HG03196 (cell line): ENCODE measurements around the gene COX8C.
"Not testable (repeated sequence)": the region's sequence is repeated elsewhere in the genome, so short reads cannot be mapped to it uniquely, and the experiment has no call there.

Experiments
- ATAC-seq: cut with Tn5 transposase; IDR thresholded peaks from one replicate; pipeline ENCODE4 v1.9.1; 2021; ENCODE audit not compliant: unreplicated experiment

The COX8C gene

DNA sequence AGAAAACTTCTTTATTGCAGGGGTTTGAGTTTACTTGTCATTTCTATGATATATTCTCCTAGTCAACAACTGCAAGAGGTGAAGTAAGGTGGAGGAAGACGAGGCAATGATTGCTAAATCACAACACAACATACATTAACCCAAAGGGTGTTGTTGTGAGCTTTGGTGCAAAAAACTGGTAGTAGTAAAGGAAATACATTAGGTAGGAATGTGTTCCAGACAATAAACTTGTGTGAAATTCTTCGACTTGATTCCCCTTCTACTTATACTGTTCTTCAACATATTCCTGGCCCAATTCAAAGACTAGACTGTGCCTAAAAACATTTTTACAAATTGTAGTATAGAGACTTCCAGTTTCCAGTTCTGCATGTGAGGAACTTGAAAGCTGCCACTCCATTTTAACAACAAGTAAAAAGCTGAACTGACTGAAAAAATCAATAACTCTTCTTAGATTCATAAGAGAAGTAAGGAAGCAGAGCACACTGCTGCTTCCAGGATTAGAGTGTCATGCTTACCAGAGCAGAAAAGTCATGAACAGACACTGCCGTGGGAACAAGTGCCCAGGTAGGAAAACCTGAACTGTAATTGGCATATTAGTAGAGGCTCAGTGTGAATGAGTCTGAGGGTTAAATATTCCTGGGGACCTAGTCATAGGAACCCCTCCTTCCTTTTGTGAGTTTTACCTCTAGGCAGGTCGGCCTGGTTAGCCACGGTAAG lies 22.2 kb downstream of the COX8C start:
- peak; percentile 4 for ATAC-seq

DNA sequence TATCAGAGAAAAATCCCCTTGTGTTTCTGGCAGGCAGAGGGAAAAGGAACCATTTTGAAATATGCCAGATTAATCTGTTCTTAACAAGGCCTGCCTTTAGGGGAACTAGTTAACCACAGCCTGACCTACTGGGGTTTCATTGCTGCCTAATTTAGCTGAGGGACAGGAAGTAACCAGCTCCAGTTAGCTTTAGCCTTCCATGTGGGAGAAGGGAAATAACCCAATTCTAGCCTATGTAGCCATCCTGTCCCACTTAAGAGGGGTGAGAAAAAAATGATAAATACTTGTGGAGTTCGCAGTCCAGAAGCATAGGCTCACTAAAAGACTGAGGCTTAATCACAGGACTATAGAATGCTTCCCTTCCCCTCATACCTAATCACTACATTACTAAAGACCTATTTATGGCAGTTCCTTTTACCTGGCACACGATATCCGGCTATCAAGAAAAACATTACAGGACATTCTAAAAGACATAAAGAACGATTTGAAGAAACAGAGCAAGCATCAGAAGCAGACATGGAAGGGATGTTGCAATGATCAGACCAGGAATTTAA lies 22.8 kb downstream of the COX8C start:
- peak; percentile 89 for ATAC-seq

DNA sequence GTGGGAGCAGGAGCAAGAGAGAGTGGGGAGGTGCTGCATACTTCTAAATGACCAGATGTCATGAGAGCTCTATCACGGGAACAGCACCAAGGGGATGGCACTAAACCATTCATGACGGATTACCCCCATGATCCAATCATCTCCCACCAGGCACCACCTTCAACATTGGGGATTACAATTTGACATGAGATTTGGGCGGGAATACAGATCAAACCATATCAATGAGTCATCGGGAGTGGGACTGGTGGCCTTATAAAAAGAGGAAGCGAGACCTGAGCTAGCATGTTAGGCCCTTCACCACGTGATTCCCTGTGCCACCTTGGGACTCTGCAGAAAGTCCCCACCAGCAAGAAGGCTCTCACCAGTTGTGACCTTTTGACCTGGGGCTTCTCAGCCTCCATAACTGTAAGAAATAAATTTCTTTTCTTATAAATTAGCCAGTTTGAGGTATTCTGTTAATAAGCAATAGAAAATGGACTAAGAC lies 28.7 kb downstream of the COX8C start:
- peak; percentile 93 for ATAC-seq

DNA sequence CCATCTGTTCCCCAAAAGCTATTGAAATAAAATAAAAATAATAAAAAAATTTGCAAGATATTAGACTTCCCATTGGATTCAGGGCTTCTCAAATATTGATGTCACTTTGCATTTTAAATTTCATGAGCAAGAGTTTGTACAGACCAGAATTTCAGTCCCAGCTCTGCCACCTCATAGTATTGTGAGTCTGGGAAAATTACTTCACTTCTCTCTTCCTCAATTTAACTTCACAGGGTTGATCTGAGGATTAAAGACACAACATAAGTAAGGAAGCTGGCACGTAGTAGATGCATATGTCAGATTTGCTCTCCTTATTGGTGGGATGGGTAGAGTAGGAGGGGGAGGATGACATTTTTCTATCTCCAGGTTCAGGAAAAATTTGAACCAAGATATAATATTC lies 32.8 kb downstream of the COX8C start:
- ATAC-seq, result no peak

DNA sequence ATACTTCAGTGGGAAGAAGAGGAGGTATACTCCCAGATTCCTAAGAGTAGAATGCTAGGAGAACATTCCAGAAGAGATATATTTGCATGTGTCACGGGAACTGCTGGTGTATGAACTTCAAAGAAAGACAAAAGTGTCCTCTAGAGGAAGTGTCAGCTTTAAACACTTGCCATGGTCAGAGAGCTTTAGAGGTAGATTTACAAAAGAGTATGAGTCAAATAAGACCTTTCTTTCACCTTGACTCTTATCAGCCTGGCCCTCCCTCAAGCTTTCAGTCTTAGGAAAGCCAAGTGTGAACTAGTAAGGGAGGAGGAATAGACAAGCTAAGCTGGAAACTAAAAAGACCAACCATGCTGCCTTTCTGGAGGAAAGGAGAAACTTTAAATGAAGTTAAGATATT lies 34.7 kb downstream of the COX8C start:
- no peak for ATAC-seq

DNA sequence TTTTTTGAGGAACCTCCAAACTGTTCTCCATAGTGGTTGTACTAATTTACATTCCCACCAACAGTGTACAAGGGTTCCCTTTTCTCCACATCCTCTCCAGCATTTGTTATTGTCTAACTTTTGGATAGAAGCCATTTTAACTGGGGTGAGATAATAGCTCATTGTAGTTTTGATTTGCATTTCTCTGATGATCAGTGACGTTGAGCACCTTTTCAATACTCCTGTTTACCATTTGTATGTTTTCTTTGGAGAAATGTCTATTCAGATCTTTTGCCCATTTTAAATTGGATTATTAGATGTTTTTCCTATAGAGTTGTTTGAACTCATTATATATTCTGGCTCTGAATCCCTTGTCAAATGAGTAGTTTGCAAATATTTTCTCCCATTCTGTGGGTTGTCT lies 37.3 kb downstream of the COX8C start:
- ATAC-seq, result not testable (repeated sequence)

DNA sequence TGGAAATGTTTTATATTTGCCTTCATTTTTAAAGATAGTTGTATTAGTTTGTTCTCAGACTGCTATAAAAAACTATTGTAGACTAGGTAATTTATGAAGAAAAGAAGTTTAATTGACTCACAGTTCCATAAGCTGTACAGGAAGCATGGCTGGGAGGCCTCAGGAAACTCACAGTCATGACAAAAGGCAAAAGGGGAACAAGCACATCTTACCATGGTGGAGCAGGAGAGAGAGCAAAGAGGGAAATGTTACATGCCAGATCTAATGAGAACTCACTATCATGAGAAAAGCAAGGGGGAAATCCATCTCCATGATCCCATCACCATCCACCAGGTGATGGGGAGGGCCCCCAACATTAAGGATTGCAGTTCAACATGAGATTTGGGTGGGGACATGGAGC lies 48.2 kb downstream of the COX8C start:
- no peak for ATAC-seq

DNA sequence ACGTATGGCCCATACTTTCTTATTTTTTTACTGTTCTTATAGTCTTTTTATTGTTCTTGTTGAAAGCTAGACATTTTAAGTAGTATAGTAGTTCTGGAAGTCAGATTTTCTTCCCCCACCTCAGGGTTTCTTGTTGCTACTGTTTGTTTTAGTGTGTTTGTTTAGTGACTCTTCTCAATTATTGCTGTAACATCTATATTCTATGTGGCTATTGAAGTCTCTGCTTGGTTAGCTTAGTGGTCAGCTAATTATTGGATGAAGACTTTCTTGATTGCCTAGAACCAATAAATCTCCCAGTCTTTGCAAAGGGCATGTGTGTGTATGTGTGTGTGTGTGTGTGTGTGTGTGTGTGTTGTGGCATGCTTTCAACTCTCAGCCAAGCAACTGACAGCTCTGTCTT lies 49.5 kb downstream of the COX8C start:
- ATAC-seq, result no peak
